Vagina (tissue), 2 donors: ENCODE data around the gene ARID5B. TPM values are rescaled to one million over a fixed set of nuclear protein-coding genes. Genes with fewer than 3 reads are reported as not detected.

Source experiments
- DNase-seq, 2 donors: peaks; one replicate each; pipeline ENCODE4 v3.0.0-alpha.2; 2017; ENCODE audit errors: extremely low spot score in 2 of 2
- H3K27ac ChIP-seq: fragments of 200-600 bp; sonication (generic); one replicate; pipeline ENCODE4 v1.5.1; 2019
- H3K27me3 ChIP-seq: fragments of 200-600 bp; sonication (generic); one replicate; pipeline ENCODE4 v1.5.1; 2019
- H3K36me3 ChIP-seq, 2 donors: fragments of 200-600 bp; sonication (generic); one replicate each; pipeline ENCODE4 v1.5.1; 2017 to 2019
- H3K4me1 ChIP-seq: fragments of 200-600 bp; sonication (generic); one replicate; pipeline ENCODE4 v1.5.1; 2019
- H3K4me3 ChIP-seq, 2 donors: fragments of 200-600 bp; sonication (generic); 1 replicate in 1 of 2; 2 replicates in 1 of 2; pipeline ENCODE4 v1.5.1; 2016 to 2019
- H3K9me3 ChIP-seq: fragments of 200-600 bp; sonication (generic); one replicate; pipeline ENCODE4 v1.5.1; 2019
- POLR2A ChIP-seq, 2 donors: fragments of 450-650 bp; IDR thresholded peaks; one replicate each; pipeline ENCODE4 v1.6.1; 2017; ENCODE audit warnings: antibody characterized with exemption in 2 of 2, mild to moderate bottlenecking in 2 of 2, moderate library complexity in 2 of 2
- POLR2AphosphoS5 ChIP-seq, 2 donors: sonication (generic); formaldehyde crosslinking; IDR thresholded peaks; one replicate each; pipeline ENCODE4 v1.9.0; 2017; ENCODE audit warnings: antibody characterized with exemption in 2 of 2, mild to moderate bottlenecking in 2 of 2, low read depth in 1 of 2; ENCODE audit not compliant: insufficient read depth in 1 of 2
- intact Hi-C: fragments of 100-400 bp; cut with DNase I; formaldehyde crosslinking; loops from one replicate; pipeline ENCODE4 v1.15.1; 2023
- total RNA-seq: library from RNA; depleted of rRNA; stranded (reverse); fragments of >200 nt; gene quantifications from one replicate; pipeline ENCODE4 v1.2.3, GENCODE V29; 2016
- TF ChIP-seq, protein P1 (sequence below), 3 experiments: fragments of 450-650 bp in 2 of 3; fragments of 200-600 bp in 1 of 3; sonication (generic) in 1 of 3; IDR thresholded peaks; one replicate each; pipeline ENCODE4 v1.5.1; 2017 to 2019; ENCODE audit warnings: antibody characterized with exemption in 3 of 3, mild to moderate bottlenecking in 2 of 3, moderate library complexity in 2 of 3

Gene ARID5B
- total RNA-seq, 1 donor from 2014 or later: 75.9 TPM

DNA sequence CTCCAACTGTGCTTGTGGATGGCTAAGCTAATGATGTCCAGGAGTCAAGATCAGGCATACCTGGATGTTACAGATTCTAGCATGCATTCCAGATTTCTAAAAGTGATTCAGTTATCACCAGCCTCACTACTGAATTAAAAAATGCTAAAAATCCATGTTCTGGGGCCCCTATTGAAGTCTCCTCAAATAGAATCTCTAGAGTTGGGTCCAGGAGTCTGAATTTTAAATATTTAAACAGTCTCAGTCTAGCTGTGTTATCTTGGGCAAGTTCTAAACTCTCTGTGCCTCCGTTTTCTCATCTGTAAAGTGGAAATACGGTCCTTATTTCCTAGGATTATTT, 5.0 kb downstream of the ARID5B start:
- intact Hi-C loops: no loop called here
- peaks cover 49% of the 10 kb centered on the region for H3K4me1 ChIP-seq

DNA sequence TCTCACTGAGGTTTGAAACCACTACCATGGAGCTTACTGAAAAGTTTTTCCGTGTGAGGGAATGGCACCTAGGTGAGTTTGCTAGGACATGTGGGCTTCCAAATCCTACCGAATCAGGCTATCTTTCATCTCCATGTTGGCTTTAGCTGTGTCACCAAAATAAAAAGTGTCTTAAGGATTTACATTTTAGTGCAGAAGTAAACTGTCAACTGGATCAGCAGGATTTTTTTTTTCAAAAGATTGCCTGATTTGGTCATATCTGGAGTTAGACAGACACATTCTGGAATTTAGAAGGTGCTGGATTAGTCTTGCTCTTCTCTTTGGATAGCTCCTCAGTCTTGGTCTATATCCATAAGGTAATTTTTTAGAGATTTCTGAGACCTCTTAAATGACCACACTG, 5.5 kb downstream of the ARID5B start:
- H3K36me3 ChIP-seq: no peaks in the 10 kb centered on the region
- peaks cover 49% of the 10 kb centered on the region for H3K4me1 ChIP-seq
- H3K4me3 ChIP-seq: no peak overlapping the region
- H3K27me3 ChIP-seq: no peaks in the 10 kb centered on the region
- no peak overlapping the region for H3K27ac ChIP-seq
- TF ChIP-seq, protein P1, sequence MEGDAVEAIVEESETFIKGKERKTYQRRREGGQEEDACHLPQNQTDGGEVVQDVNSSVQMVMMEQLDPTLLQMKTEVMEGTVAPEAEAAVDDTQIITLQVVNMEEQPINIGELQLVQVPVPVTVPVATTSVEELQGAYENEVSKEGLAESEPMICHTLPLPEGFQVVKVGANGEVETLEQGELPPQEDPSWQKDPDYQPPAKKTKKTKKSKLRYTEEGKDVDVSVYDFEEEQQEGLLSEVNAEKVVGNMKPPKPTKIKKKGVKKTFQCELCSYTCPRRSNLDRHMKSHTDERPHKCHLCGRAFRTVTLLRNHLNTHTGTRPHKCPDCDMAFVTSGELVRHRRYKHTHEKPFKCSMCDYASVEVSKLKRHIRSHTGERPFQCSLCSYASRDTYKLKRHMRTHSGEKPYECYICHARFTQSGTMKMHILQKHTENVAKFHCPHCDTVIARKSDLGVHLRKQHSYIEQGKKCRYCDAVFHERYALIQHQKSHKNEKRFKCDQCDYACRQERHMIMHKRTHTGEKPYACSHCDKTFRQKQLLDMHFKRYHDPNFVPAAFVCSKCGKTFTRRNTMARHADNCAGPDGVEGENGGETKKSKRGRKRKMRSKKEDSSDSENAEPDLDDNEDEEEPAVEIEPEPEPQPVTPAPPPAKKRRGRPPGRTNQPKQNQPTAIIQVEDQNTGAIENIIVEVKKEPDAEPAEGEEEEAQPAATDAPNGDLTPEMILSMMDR (IDR thresholded peaks at IDR 0.05): no peak
- TF ChIP-seq POLR2AphosphoS5 (IDR thresholded peaks at IDR 0.05; ENCODE audit: insufficient read depth in 1 of 2, low read depth in 1 of 2): no peak
- no peak for TF ChIP-seq POLR2A (IDR thresholded peaks at IDR 0.05)
- intact Hi-C loops: no loop called here
- DNase-seq: no peak
- no peaks in the 10 kb centered on the region for H3K9me3 ChIP-seq

More for the DNA sequence above, 5.0 kb downstream of the ARID5B start:
- Histone ChIP-seq H3K36me3 (no peaks in the 10 kb centered on the region), H3K27ac (no peak overlapping the region), H3K9me3 (no peaks in the 10 kb centered on the region), H3K27me3 (no peaks in the 10 kb centered on the region), H3K4me3 (no peak overlapping the region)
- DNase-seq: no peak
- TF ChIP-seq, protein P1 (IDR thresholded peaks at IDR 0.05): no peak

DNA sequence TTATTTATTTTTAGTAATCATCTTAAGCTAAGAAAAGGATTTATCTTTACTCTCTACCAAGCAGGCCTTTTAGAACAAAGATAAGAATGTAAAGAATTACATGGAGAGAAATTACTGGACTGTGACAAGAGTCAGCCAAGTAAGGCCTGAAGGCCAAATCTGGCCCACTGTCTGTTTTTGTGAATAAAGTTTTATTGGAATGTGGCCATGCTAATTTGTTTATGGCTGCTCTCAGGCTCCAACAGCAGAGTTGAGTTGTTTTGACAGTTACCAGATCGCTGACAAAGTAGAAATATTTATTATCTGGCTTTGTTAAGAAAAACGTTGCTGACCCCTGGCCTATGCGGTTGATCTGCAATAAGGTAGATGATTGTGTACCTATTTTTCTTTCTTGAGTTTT, 6.1 kb downstream of the ARID5B start:
- Histone ChIP-seq H3K27ac (no peak overlapping the region), H3K36me3 (no peaks in the 10 kb centered on the region), H3K27me3 (no peaks in the 10 kb centered on the region), H3K4me3 (no peak overlapping the region), H3K4me1 (peaks cover 49% of the 10 kb centered on the region), H3K9me3 (no peaks in the 10 kb centered on the region)
- TF ChIP-seq, protein P1 (IDR thresholded peaks at IDR 0.05): no peak
- TF ChIP-seq POLR2AphosphoS5 (IDR thresholded peaks at IDR 0.05; ENCODE audit: insufficient read depth in 1 of 2, low read depth in 1 of 2) (no peak), POLR2A (IDR thresholded peaks at IDR 0.05) (no peak)
- intact Hi-C loops: no loop called here
- DNase-seq: no peak

DNA sequence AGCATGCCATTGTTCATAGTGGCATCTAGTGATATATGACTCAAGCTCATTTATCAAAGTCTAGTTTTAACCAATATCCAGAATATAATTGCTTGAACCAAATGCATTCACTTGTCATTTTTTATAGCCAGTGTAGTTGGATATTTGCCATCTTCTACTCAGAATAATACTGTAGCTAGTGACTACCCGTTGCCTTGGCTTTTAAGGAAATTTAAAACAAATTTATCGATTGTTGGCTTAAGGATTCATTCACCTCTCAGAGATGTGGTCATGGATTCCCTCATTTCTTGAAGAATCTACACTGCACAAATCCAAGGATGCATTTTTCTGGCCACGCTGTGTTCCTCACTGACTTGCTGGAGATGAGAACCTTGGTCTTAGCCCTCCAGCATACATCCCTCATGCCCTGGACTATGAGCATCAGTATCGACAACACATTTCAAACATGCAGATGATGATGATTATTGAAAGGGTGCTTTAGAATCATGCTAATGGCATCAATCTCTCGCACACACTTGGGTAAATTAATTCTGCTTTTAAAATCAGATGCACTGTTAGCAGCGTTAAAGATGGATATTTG, 8.8 kb downstream of the ARID5B start:
- Histone ChIP-seq H3K27me3 (no peaks in the 10 kb centered on the region), H3K27ac (no peak overlapping the region), H3K4me3 (no peak overlapping the region), H3K36me3 (no peaks in the 10 kb centered on the region), H3K4me1 (peaks cover 34% of the 10 kb centered on the region), H3K9me3 (no peaks in the 10 kb centered on the region)
- intact Hi-C loops: no loop called here
- TF ChIP-seq, protein P1 (IDR thresholded peaks at IDR 0.05): no peak
- TF ChIP-seq POLR2A (IDR thresholded peaks at IDR 0.05): no peak
- no peak for TF ChIP-seq POLR2AphosphoS5 (IDR thresholded peaks at IDR 0.05; ENCODE audit: insufficient read depth in 1 of 2, low read depth in 1 of 2)
- no peak for DNase-seq

DNA sequence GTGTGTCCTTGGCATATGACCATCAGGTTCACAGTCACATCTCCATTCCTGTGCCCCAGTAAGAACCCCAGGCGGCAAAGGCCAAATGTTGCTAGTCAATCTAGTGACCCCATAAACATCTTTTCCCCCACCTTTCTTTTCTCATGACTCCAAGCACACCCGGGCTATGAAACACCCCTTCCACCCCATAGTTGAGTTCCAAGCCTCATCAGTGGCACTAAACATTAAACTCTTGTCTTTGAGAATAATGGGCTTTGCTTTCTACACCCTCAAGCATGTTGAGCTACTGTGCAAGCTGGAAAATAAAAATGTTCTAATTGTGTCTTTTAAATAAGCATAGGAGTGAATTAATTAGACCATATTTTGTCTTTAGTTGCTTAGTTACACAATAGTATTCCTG, 9.4 kb downstream of the ARID5B start:
- Histone ChIP-seq H3K36me3 (no peaks in the 10 kb centered on the region), H3K27me3 (no peaks in the 10 kb centered on the region), H3K4me3 (no peak overlapping the region), H3K4me1 (peaks cover 28% of the 10 kb centered on the region), H3K27ac (no peak overlapping the region), H3K9me3 (no peaks in the 10 kb centered on the region)
- intact Hi-C loops: no loop called here
- TF ChIP-seq, protein P1 (IDR thresholded peaks at IDR 0.05): no peak
- no peak for TF ChIP-seq POLR2A (IDR thresholded peaks at IDR 0.05)
- DNase-seq: no peak
